SW480 (cell line): ENCODE measurements around the gene JAGN1.
A peak's percentile ranks its signal among the peaks of the same experiment; 100 is the strongest.
"Not testable (repeated sequence)": the region's sequence is repeated elsewhere in the genome, so short reads cannot be mapped to it uniquely, and the experiment has no call there.

Source experiments
- DNase-seq: peaks from one replicate; pipeline ENCODE4 v3.0.0-alpha.2; 2016; ENCODE audit warnings: low spot score

JAGN1 gene

GRCh38 chr3:9867106-9867505, 23.3 kb upstream of the JAGN1 start:
- no peak for DNase-seq

DNA sequence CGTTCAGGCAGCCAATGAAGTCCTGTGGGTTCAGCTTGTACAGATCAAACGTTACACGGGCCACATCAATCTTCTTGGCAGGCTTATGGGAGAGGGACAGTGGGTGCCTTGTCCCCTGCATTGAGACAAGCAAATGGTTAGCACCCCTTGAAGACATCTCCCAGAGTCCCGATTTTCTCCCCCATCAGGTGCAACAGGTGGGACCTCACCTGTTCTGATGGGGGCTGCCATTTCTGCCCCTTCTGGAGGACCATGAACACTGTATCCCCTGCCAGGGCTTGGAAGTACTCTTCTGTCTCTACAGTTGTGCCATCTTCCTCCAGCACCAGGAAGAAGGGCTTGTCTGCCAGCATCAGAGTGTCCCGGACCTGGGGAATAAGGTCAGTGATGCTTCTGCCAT, 20.5 kb upstream of the JAGN1 start:
- DNase-seq: no peak

GRCh38 chr3:9870978-9871377, 19.4 kb upstream of the JAGN1 start:
- DNase-seq: no peak

DNA sequence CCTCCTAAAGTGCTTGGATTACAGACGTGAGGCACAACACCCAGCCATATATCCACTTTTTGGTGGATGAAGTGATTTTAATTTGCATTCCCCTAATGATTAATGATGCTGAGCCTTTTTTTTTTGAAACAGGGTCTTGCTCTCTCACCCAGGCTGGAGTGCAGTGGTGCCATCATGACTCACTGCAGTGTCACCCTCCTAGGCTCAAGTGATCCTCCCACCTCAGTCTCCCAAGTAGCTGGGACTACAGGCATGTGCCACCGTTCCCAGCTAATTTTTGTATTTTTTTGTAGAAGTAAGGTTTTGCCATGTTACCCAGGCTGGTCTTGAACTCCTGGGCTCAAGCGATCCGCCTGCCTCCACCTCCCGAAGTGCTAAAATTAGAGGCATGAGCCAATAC, 18.3 kb upstream of the JAGN1 start:
- not testable (repeated sequence) for DNase-seq

DNA sequence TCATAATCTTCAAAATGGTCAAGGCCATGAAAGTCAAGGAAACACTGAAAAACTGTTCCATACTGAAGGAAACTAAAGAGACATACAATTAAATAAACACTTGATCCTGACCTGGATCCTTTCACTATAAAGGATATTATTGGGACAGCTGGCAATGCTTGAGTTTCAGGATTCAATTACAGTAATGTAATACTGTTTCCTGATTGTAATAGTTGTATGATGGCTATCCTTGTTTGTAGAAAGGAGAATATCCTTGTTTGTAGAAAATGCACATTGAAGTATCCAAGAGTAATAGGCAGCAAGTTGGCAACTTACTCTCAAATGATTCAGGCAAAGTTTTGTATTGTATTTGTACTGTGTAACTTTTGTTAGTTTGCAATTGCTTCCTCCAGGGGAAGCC, 15.0 kb upstream of the JAGN1 start:
- no peak for DNase-seq

DNA sequence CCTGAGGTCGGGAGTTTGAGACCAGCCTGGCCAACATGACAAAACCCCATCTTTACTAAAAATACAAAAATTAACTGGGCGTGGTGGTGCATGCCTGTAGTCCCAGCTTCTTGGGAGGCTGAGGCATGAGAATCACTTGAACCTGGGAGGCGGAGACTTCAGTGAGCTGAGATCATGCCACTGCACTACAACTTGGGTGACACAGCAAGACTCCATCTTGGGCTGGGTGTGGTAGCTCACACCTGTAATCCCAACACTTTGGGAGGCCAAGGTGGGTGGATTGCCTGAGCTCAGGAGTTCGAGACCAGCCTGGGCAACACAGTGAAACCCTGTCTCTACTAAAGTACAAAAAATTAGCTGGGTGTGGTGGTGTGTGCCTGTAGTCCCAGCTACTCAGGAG, 14.2 kb upstream of the JAGN1 start:
- DNase-seq: not testable (repeated sequence)

DNA sequence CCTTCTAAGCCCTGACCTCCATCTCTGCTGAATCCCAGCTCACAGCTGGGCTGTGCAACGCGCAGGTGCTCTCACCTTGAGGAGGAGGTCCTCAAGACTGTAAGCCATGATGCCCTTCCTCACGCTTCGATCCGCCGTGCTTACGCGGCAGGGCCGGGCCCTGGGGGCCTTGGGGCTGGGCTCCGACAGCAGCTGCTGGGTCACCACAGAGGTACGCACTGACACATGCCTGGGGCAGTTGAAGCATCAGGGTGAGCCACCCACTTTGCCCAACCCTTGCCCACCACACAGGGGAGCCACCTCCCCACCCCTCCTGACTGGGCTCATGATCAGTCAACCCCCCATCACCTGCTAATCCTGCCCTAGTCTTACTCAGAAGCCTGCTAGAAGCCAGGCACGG, 13.4 kb upstream of the JAGN1 start:
- no peak for DNase-seq

- DNase-seq: peak; percentile 53
These were observed 11.7 kb upstream of the JAGN1 start for GRCh38 chr3:9878700-9879099.

DNA sequence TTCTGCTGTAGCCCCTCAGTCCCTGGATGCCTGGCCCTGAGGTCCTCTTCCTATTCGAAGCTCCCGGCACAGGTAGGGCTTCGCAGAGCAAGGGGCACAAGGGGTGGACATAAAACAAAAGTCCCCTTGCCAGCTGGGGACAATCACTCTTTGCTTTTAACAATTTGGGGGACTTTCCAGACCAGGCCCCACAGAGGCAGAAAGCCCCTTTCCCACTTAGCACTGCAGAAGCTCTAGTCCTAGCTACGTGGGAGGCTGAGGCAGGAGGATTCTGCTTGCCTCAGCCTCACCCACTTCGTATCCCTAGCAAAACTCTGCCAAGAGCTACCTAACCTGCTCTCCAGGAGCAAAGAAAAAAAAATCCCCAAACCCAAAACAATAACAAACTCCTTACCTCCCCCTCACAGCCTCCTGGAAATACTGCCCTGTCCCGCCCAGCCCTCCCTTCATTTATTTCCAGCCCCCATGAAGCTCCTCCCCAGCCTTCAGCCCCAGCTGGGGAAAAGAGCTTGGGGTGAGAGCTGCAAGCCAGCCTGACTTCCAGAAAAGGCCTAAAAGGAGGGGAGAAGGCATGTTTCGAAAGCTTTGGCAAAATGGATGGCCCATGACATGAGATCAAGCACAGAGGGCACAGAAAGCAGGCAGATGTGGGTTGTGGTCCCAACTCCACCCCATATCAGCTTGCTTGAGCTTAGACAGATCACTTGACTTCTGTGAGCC, 10.4 kb upstream of the JAGN1 start, which contains the start of gene CIDEC:
CIDEC (minus strand) TSS at position 424 of the 720 bp plus-strand sequence. CDS start 1,767 bp downstream, outside the sequence.
- no peak for DNase-seq

DNA sequence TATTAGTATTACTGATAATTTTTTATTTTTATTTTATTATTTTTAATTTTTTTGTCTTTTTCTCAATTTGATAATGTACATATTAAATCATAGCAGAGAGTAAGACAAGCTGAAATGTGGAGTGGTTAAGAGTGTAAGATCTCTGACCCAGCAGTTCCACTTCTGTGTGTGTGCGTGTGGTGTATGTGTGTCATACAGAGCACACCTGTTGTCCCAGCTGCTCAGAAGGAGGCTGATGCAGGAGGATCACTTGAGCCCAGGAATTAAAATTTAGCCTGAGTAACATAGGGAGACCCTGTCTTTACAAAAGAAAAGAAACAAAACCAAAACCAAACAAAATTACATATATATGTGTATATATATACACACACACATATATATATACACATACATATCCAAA, 9.0 kb upstream of the JAGN1 start:
- no peak for DNase-seq

- DNase-seq: no peak
These were observed 6.5 kb upstream of the JAGN1 start for GRCh38 chr3:9883706-9884554.

GRCh38 chr3:9884555-9885165, 5.8 kb upstream of the JAGN1 start:
- DNase-seq: peak; percentile 90

DNA sequence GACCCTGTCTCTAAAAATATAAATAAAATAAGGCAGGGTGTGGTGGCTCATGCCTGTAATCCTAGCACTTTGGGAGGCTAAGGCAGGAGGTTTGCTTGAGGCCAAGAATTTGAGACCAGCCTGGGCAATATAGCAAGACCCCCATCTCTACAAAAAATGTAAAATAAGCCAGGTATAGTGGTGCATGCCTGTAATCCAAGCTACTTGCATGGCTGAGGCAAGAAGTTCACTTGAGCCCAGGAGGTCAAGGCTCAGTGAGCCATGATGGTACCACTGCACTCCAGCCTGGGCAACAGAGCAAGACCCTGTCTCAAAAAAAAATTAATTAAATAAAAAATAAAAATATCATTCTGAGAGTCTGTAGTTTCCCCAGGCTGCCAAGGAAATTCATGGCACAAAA, 4.1 kb upstream of the JAGN1 start:
- DNase-seq: no peak

GRCh38 chr3:9887480-9887879, 2.9 kb upstream of the JAGN1 start:
- no peak for DNase-seq

GRCh38 chr3:9888540-9888939, 1.9 kb upstream of the JAGN1 start:
- DNase-seq: no peak

DNA sequence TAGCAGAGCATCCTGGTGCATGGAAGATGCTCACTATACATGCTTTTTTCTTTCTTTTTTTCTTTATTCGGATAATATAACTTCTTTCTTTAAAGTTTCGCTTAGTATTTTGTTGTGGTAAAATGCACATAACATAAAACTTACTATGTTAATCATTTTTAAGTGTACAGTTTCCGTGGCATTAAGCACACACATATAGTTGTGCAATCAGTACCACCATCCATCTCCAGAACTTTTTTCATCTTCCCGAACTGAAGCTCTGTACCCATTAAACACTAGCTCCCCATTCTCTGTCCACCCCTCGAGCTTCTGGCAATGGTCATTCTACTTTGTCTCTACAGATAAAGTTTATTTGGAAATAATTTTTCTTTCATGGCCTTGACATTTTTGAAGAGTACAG, 1.0 kb upstream of the JAGN1 start:
- no peak for DNase-seq

DNA sequence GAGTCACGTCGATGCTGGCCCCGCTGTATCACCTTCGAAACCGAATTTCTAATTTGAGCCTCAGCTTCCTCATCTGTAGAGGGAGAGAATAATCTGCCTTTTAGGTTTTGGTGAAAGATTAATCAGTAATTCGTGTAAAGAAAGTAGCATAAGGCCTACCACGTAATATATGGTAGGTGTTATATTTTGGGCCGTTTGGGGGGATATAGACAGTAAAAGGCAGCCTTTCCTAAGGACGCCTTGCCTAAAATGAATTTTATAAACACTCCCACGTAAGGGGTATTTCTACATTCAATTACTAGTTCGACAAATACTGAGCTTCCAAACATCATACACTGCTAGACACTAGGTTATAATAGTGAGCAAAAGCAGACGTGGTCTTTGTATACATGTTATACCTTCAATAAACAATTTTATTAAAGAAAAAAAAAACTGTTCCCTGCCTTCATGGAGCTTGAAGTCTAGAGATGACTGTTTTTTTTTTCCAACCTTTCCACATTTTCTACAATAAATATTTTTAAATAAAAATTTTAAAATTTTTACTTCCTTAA, 737 bp downstream of the JAGN1 start:
- DNase-seq: no peak

- no peak for DNase-seq
These were observed 3.3 kb downstream of the JAGN1 start for GRCh38 chr3:9893739-9894138.

DNA sequence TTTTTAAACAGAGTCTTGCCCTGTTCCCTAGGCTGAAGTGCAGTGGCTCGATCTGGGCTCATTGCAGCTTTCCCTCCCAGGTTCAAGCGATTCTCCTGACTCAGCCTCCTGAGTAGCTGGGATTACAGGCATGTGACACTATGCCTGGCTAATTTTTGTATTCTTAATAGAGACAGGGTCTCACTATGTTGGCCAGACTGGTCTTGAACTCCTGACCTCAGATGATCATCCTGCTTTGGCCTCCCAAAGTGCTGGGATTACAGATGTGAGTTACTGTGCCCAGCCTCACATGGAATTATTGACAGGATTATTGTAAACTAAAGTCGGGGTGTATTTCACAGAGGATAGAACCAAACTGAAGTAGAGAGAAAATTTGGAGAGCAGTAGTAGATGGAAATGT, 5.3 kb downstream of the JAGN1 start:
- not testable (repeated sequence) for DNase-seq

DNA sequence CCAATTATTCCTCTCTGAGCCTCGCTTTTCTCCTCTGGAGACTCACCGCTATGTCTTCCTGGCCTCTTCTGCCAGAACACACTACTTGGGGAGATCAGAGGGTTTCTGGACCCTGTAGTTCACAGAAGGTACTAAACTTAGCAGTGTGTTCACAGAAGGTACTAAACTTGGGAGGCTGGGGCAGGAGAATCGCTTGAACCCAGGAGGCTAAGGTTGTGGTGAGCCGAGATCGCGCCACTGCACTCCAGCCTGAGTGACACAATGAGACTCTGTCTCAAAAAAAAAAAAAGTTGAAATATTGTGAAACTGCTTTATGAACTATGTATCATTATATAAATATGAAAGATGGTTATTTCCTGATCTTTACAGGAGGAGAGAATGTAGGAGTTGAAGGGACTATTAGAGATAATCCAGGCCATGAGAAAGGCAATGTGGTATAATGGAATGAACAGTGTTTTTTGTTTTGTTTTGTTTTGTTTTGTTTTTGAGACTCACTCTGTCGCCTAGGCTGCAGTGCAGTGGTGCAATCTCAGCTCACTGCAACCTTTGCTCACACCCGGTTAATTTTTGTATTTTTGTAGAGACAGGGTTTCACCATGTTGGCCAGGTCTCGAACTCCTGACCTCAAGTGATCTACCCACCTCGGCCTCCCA, 6.5 kb downstream of the JAGN1 start:
- not testable (repeated sequence) for DNase-seq

DNA sequence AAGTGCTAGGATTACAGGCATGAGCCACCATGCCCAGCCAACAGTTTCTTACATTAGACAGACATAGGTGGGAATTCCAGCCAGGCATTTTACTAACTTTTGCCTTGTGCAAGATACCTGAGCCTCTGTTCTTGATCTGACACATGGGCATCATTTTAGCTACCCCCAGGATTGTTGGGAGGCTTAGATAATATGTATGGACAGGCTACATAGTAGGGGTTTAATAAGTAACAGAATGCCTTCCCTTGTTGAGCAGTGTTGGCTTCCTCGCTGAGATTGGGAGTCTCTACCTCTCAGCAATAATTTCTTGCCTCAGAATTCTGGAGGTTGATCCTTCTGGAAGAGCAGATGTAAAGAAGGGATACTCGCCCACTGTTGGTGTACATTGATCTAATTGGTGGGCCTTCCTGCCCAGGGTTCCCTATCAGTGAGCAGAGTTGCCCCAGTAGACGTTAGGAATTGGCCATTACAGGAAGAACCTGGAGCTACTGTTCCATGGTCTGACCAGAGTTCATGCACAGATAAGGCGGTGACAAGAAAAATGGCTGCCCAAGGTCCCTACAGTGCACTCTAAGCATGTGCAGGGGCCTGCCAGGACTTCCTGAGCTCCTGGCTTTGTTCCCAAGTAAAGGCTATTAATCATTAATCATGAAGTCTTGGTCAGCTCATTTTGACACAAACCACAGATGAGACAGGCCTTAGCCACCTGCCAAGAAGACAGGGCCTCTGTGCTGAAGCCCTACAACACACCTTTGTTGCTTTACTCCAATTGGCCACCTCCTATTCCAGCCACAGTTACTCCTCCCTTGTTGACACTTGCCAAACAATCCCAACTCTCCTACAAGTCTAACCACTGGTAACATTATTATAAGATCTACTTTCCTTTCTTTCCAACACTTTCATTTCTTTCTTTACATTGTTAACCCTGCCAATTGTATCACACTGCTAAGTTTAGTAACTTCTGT, 7.3 kb downstream of the JAGN1 start:
- DNase-seq: peak; percentile 90
